Heart left ventricle (tissue), 16 donors: ENCODE data around the gene KIAA0825. TPM values are rescaled to one million over a fixed set of nuclear protein-coding genes. Genes with fewer than 3 reads are reported as not detected.

ENCODE experiments used
- ATAC-seq, 4 donors: fragments of 200-7000 bp; cut with Tn5 transposase; one replicate each; pipeline ENCODE4 v1.9.1; 2020 to 2022; ENCODE audit warnings: moderate library complexity in 4 of 4, mild to moderate bottlenecking in 3 of 4, moderate number of reproducible peaks in 1 of 4
- DNase-seq, 5 donors: peaks; one replicate each; pipeline ENCODE4 v3.0.0-alpha.2; 2020
- H3K27ac ChIP-seq, 12 donors: fragments of 200-600 bp; sonication (generic) in 4 of 12; one replicate each; pipeline versions ENCODE4 v1.5.0 to v1.8.0; 2016 to 2022; ENCODE audit warnings: mild to moderate bottlenecking in 2 of 12
- H3K27me3 ChIP-seq, 9 donors: fragments of 200-600 bp; sonication (generic) in 2 of 9; one replicate each; pipeline versions ENCODE4 v1.5.1 to v1.8.0; 2016 to 2022; ENCODE audit warnings: mild to moderate bottlenecking in 3 of 9
- H3K36me3 ChIP-seq, 9 donors: fragments of 200-600 bp; sonication (generic) in 2 of 9; one replicate each; pipeline versions ENCODE4 v1.5.0 to v1.8.0; 2018 to 2022; ENCODE audit warnings: mild to moderate bottlenecking in 2 of 9
- H3K4me1 ChIP-seq, 12 donors: fragments of 200-600 bp; sonication (generic) in 4 of 12; one replicate each; pipeline versions ENCODE4 v1.5.0 to v1.8.0; 2016 to 2022; ENCODE audit warnings: mild to moderate bottlenecking in 3 of 12
- H3K4me3 ChIP-seq, 12 donors: fragments of 200-600 bp; sonication (generic) in 4 of 12; one replicate each; pipeline versions ENCODE4 v1.5.0 to v1.8.0; 2017 to 2022; ENCODE audit warnings: mild to moderate bottlenecking in 9 of 12, moderate library complexity in 4 of 12
- H3K9me3 ChIP-seq, 12 donors: fragments of 200-600 bp; sonication (generic) in 4 of 12; one replicate each; pipeline versions ENCODE4 v1.5.0 to v1.8.0; 2016 to 2022; ENCODE audit warnings: mild to moderate bottlenecking in 1 of 12
- POLR2A ChIP-seq, 2 donors: fragments of 450-650 bp; IDR thresholded peaks; one replicate each; pipeline ENCODE4 v1.6.1; 2017; ENCODE audit warnings: antibody characterized with exemption in 2 of 2, mild to moderate bottlenecking in 2 of 2, moderate library complexity in 2 of 2
- WGBS, 4 donors: extraction: QIAGEN DNeasy Blood & Tissue Kit in 2 of 4; methylation state at CpG; one replicate each; pipeline versions ENCODE4 v1.1.5 to v1.1.7; 2013 to 2018; 5-methylcytosine and 5-hydroxymethylcytosine counted together
- intact Hi-C, 10 donors: fragments of 100-400 bp; cut with DNase I; formaldehyde crosslinking; loops; one replicate each; pipeline versions ENCODE4 v1.11.1 to v1.14.2; 2022
- polyA plus RNA-seq, 2 donors: library from polyadenylated mRNA; stranded (reverse); fragments of 200-250 nt; gene quantifications; one replicate each; pipeline ENCODE4 v1.2.3, GENCODE V29; 2013
- total RNA-seq, 9 donors: library from RNA; depleted of rRNA in 2 of 9; stranded (reverse); fragments of >200 nt in 2 of 9; fragmentation: NEBNext Ultra II Directional in 3 of 9; extraction: Animal tissue kit (Norgen Biotek cat#: 25700) in 3 of 9; gene quantifications; one replicate each; pipeline versions ENCODE4 v1.1.0 to v1.2.4, GENCODE V29; 2016 to 2023
- TF ChIP-seq, protein P1 (sequence below), 12 donors: fragments of 200-600 bp; sonication (generic) in 4 of 12; IDR thresholded peaks; one replicate each; pipeline versions ENCODE4 v1.5.0 to v1.8.0; 2018 to 2022; ENCODE audit warnings: antibody characterized with exemption in 12 of 12, mild to moderate bottlenecking in 5 of 12
- donor health status: ischemic (EF 13 %, LVEDD 7.1; RV severe dilation, severe dysfunction).
- donor health status: healthy with polysubstance abuse.
- donor health status: DM: no; HTN: yes; CAD: no.
- donor health status: DM: no; HTN: no; CAD: no.
- donor health status: ischemic (EF 25% LVEDD 6.9; RV normal size, moderate dysfunction).
- donor health status: ischemic (EF 25% LVEDD 5.7; RV mildly dilated, moderate dysfunction).
- donor health status: healthy.
- donor health status: DM: yes; HTN: yes; CAD: no.
- donor health status: ischemic (EF 35%, LVEDD 5.7; RV mildly dilated, moderate dysfunction).
- donor health status: nonischemic (EF 11% LVEDD 7.7; RV severe dilation, severe dysfunction).
- donor health status: DM: yes; HTN: yes; CAD: no.
- donor health status: PGD.
- donor health status: ischemic (EF 29% LVEDD 5.4; RV normal size, mild dysfunction).
- donor health status: nonischemic (EF 23%, LVEDD 6.1; RV moderate dilation, normal function).

KIAA0825 gene
- total and polyA plus RNA-seq, 11 donors, result 0.27 to 4.1 (median 2.4) TPM

- intact Hi-C loops, result no loop called here
- no peak for TF ChIP-seq POLR2A (IDR thresholded peaks at IDR 0.05)
- TF ChIP-seq, protein P1, sequence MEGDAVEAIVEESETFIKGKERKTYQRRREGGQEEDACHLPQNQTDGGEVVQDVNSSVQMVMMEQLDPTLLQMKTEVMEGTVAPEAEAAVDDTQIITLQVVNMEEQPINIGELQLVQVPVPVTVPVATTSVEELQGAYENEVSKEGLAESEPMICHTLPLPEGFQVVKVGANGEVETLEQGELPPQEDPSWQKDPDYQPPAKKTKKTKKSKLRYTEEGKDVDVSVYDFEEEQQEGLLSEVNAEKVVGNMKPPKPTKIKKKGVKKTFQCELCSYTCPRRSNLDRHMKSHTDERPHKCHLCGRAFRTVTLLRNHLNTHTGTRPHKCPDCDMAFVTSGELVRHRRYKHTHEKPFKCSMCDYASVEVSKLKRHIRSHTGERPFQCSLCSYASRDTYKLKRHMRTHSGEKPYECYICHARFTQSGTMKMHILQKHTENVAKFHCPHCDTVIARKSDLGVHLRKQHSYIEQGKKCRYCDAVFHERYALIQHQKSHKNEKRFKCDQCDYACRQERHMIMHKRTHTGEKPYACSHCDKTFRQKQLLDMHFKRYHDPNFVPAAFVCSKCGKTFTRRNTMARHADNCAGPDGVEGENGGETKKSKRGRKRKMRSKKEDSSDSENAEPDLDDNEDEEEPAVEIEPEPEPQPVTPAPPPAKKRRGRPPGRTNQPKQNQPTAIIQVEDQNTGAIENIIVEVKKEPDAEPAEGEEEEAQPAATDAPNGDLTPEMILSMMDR (IDR thresholded peaks at IDR 0.05), result no peak
- H3K27ac ChIP-seq, result no peak overlapping the region
- ATAC-seq (no peak), DNase-seq (no peak)
- 68 to 73% (median 71%) methylated on average over 7 of the region's 7 CpGs for WGBS, 4 donors
- no peak overlapping the region for H3K4me3 ChIP-seq
- H3K27me3 ChIP-seq, result no peaks in the 10 kb centered on the region
- H3K9me3 ChIP-seq, result no peaks in the 10 kb centered on the region
- no peaks in the 10 kb centered on the region for H3K36me3 ChIP-seq
- no peaks in the 10 kb centered on the region for H3K4me1 ChIP-seq
These were observed 314.3 kb downstream of the KIAA0825 start for GRCh38 chr5:94304146-94304545.

DNA sequence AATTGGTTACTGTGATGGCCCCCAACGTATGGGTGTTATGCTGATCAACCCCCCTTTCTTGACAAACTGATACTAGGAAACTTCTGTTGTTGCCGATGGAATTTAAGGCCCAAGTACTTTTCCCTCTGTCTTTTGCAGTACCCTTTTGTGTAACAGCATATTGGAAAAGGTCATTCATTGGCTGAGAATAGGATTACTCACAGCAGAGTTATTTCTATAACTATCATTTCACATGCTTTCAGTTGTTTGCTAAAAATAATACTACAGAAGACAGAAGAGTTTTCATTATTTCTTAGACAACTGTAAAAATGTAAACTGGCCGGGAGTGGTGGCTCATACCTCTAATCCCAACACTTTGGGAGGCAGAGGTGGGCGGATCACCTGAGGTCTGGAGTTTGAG is 329.5 kb downstream of the KIAA0825 start:
- Histone ChIP-seq H3K36me3 (no peaks in the 10 kb centered on the region), H3K9me3 (peaks cover 0 to 26% (median 4%) of the 10 kb centered on the region in 12 donors), H3K27ac (no peak overlapping the region), H3K4me3 (no peak overlapping the region), H3K4me1 (peaks cover 0 to 4% (median 0%) of the 10 kb centered on the region in 12 donors), H3K27me3 (no peaks in the 10 kb centered on the region)
- ATAC-seq, result no peak
- WGBS, 4 donors, result 72 to 79% (median 77%) methylated on average over 4 of the region's 4 CpGs
- TF ChIP-seq, protein P1 (IDR thresholded peaks at IDR 0.05), result no peak
- no peak for TF ChIP-seq POLR2A (IDR thresholded peaks at IDR 0.05)
- DNase-seq, result no peak
- intact Hi-C loops, result no loop called here

- no peak for TF ChIP-seq POLR2A (IDR thresholded peaks at IDR 0.05)
- TF ChIP-seq, protein P1 (IDR thresholded peaks at IDR 0.05), result no peak
- no peaks in the 10 kb centered on the region for H3K27me3 ChIP-seq
- DNase-seq, result no peak
- peaks cover 0 to 4% (median 0%) of the 10 kb centered on the region in 12 donors for H3K4me1 ChIP-seq
- intact Hi-C loops, result no loop called here
- peaks cover 0 to 6% (median 0%) of the 10 kb centered on the region in 12 donors for H3K9me3 ChIP-seq
- ATAC-seq, result no peak
- no peak overlapping the region for H3K27ac ChIP-seq
- H3K36me3 ChIP-seq, result no peaks in the 10 kb centered on the region
- H3K4me3 ChIP-seq, result no peak overlapping the region
These were observed 332.4 kb downstream of the KIAA0825 start for GRCh38 chr5:94285984-94286383.

DNA sequence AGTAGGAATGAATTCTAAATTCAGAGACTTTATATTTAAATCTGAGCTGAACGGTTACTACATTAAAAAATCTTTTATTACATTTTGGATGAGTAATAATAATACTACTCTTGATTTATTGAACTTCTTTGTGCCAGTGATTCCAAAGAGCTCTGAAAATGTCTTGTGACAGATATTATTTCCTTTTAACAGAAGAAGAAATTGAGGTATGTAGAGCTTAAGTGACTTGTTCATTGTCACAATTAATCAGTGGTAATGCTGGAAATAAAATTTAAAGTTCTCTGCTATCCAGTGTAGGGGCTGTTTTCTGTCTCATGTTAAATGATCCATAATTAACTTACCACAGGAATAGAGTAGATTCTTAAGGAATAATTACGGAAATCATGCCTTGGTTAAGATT is 335.3 kb downstream of the KIAA0825 start:
- WGBS, 4 donors, result 86 to 90% (median 89%) methylated on average over 2 of the region's 2 CpGs
- no peak for TF ChIP-seq POLR2A (IDR thresholded peaks at IDR 0.05)
- TF ChIP-seq, protein P1 (IDR thresholded peaks at IDR 0.05), result no peak
- ATAC-seq (no peak), DNase-seq (no peak)
- Histone ChIP-seq H3K4me3 (no peak overlapping the region), H3K4me1 (no peaks in the 10 kb centered on the region), H3K27ac (no peak overlapping the region), H3K36me3 (no peaks in the 10 kb centered on the region), H3K27me3 (no peaks in the 10 kb centered on the region), H3K9me3 (no peaks in the 10 kb centered on the region)
- intact Hi-C loops, result no loop called here
